GM12892 (cell line): Measurements from ENCODE around the gene PKN1.
"Not testable (repeated sequence)": the region's sequence is repeated elsewhere in the genome, so short reads cannot be mapped to it uniquely, and the experiment has no call there.

Experiments
- DNase-seq: peaks from one replicate; pipeline ENCODE4 v3.0.0; 2011; ENCODE audit not compliant: insufficient read length
- FAIRE-seq: peaks from 2 replicates; lab custom pipeline; 2011; peaks lifted over from hg19 to GRCh38; lab: Jason Lieb, UNC
- POLR2A ChIP-seq: IDR thresholded peaks from 2 replicates; pipeline ENCODE4 v1.6.1; 2011; ENCODE audit warnings: low read depth, low read length, control low read depth
- POLR2AphosphoS5 ChIP-seq: IDR thresholded peaks from 2 replicates; pipeline ENCODE4 v1.6.1; 2011; ENCODE audit warnings: low read depth, low read length, control low read depth
- TAF1 ChIP-seq: IDR thresholded peaks from 2 replicates; pipeline ENCODE4 v1.6.1; 2011; ENCODE audit warnings: low read depth, mild to moderate bottlenecking, control low read depth, low read length, borderline replicate concordance

The PKN1 gene

DNA sequence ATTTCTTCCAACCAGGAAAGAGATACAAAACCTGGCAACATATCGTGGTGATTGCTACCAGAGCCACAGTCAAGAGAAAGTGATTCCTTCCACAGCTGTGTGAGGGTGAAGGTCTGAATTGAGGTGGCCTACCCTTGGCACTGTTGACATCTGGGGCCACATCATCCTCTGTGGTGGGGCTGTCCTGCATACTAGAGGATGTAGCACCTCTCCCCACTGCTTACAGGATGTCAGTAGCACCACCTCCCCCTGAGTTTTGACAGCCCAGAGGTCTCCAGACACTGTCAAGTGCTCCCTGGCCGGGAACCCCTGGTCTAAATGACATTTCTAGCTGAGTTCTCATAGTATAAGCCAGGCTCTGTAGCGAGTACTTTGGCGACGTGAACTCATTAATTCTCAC, 26.6 kb downstream of the PKN1 start:
- TF ChIP-seq POLR2AphosphoS5 (no peak), POLR2A (no peak), TAF1 (no peak)
- FAIRE-seq (no peak), DNase-seq (no peak)

DNA sequence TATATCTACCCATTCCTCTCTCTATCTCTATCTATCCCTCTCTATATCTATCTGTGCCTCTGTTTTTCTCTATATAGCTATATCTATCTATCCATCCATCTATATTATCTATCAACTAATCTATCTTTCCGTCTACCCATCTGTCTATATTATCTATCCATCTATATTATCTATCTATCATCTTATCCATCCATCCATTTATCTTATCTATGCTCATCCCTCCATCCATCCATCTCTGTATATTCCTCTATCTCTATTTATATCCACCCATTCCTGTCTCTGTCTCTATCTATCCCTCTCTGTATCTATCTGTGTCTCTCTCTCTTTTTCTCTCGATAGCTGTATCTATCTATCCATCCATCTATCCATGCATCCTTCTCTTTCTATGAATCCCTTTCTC, 27.8 kb downstream of the PKN1 start:
- no peak for TF ChIP-seq POLR2A
- DNase-seq = no peak
- no peak for FAIRE-seq

DNA sequence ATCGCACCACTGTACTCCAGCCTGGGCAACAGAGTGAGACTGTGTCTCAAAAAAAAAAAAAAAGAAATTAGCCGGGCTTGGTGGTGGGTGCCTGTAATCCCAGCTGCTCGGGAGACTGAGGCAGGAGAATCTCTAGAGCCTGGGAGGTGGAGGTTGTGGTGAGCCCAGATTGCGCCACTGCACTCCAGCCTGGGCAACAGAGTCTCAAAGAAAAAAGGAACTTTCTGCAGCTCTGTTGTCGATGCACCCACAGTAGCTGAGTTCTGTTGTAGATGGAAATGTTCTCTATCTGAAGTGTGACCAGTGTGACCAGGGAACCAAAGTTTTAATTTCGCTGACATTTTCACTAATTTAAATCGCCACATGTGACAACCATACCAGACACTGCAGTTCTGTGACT, 29.3 kb downstream of the PKN1 start:
- DNase-seq, FAIRE-seq: not testable (repeated sequence)

DNA sequence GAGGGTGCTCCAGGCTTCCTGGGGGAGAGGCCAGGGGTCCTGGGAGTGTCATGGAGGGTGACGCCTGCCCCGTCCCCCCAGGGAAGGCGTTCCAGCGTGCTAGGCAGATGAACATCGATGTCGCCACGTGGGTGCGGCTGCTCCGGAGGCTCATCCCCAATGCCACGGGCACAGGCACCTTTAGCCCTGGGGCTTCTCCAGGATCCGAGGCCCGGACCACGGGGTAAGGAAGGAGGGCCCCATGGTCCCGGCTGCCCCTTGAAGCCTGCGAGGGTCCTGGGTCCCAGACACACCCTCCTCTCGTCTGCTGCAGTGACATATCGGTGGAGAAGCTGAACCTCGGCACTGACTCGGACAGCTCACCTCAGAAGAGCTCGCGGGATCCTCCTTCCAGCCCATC, 30.6 kb downstream of the PKN1 start:
- no peak for FAIRE-seq
- TF ChIP-seq TAF1 = no peak
- no peak for TF ChIP-seq POLR2A
- TF ChIP-seq POLR2AphosphoS5 = no peak

DNA sequence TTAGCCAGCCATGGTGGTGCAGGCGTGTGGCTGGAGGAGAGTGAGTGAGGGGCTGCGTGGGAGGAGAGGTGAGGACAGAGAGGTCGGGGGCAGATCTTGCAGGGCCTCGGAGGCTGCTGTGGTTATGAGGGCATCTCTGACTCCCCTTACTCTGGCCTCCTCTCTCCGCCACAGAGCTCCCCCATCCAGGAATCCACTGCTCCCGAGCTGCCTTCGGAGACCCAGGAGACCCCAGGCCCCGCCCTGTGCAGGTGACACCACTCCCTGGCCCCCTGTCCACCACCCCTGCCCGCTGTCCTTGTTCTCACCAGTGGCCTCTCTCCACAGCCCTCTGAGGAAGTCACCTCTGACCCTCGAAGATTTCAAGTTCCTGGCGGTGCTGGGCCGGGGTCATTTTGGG, 34.3 kb downstream of the PKN1 start:
- DNase-seq (no peak), FAIRE-seq (no peak)
- TF ChIP-seq POLR2AphosphoS5 = no peak
- no peak for TF ChIP-seq POLR2A
- TF ChIP-seq TAF1 = no peak

More for the DNA sequence above, 30.6 kb downstream of the PKN1 start:
- DNase-seq = no peak

DNA sequence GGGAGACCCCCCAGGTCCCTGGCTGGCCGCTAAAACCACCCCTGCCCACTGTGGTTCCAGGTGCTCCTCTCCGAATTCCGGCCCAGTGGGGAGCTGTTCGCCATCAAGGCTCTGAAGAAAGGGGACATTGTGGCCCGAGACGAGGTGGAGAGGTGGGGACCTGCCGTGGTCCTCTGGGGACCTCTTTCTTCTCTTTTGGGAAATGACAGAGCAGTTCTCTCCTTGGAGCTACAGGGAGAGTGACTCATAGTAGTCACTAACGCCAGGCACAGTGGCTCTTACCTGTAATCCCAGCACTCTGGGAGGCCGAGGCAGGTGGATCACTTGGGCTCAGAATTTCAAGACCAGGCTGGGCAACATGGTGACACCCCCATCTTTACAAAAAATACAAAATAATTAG, 34.7 kb downstream of the PKN1 start:
- DNase-seq (no peak), FAIRE-seq (no peak)
- no peak for TF ChIP-seq POLR2A
- no peak for TF ChIP-seq TAF1

DNA sequence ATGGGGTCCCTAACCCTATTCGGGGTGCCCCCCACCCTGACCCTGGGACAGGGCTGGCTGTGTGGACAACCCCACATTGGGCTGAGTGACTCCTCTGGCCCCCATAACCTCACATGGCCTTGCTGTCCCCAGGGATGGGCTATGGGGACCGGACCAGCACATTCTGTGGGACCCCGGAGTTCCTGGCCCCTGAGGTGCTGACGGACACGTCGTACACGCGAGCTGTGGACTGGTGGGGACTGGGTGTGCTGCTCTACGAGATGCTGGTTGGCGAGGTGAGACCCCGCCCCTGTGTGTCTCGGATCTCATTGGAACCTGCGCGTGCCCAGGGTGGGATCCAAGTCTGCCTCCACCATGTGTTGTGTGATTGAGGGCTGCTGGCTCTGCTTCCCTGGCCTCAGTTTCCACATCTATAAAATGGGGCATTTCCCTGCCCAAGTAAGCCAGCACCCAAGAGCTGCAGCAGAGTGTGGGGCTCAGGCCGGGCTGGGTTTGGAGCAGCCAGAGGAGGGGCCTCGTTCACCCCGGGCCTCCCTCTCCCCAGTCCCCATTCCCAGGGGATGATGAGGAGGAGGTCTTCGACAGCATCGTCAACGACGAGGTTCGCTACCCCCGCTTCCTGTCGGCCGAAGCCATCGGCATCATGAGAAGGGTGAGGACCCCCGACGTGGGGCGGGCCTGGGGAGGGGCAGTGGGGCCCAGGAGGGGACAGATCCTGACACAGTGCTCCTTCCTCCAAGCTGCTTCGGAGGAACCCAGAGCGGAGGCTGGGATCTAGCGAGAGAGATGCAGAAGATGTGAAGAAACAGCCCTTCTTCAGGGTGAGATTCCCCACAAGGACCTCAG, 37.1 kb downstream of the PKN1 start:
- FAIRE-seq (no peak), DNase-seq (no peak)
- TF ChIP-seq TAF1 (no peak), POLR2A (no peak), POLR2AphosphoS5 (no peak)

DNA sequence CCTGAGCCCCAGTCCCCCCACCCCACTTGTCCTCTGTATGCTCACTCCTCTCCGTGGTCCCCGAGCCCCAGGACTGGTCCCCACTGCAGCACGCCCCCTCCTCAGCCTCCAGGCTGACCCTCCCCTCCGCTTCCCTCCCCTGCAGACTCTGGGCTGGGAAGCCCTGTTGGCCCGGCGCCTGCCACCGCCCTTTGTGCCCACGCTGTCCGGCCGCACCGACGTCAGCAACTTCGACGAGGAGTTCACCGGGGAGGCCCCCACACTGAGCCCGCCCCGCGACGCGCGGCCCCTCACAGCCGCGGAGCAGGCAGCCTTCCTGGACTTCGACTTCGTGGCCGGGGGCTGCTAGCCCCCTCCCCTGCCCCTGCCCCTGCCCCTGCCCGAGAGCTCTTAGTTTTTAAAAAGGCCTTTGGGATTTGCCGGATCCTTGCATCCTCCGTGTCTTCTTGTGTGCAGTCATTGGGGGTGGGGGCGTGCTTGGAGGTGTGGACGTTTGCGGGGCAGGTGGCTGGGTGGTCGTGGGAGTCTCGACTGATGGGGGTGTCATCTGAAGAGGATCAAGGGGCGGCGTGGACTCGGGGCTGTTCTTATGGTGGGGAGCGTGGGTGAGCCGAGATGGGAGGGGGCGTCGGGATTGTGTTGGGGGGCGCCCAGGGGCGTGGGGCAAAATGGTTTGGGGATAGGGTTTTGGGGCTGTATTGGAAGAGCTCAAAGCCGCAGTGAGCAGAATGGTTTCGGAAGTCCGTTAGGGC, 38.5 kb downstream of the PKN1 start:
- DNase-seq = no peak
- TF ChIP-seq TAF1 (no peak), POLR2A (no peak), POLR2AphosphoS5 (no peak)
- no peak for FAIRE-seq

DNA sequence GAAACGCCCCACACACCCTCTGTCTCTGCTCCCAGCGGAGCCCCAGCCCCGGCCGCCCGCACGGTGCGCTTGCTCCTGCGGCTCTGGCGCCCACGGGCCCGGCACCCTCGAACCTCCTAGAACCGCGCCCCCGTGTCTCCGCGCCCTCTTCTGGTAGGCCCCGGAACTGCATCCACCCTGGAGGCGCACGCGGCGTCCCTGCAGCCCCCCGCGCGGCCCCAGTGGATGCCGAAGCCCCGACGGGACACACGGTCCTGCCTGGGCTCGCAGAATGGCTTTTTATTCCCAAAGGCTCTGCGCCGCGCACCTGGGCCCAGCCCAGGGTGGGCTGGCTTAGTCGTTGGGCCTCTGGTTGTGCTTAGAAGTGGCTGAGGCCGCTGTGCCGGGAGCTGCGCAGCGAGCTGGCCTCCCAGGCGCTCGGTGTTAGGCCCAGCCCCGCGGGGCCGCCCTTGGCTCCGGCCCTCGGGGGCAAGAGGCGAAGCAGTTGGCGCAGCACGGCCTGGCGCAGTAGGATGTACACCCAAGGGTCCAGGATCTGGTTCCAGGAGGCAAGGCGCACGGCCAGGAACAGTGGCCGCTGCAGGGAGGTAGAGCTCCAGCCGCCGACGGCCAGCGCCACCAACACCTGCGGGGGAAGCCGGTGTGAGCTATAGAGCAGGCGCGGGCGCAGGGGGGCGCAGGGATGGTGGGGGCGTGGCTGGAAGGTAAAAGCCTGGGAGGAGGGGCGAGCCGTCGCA, 39.3 kb downstream of the PKN1 start:
- FAIRE-seq (peak; percentile 76), DNase-seq (peak; percentile 97)
- TF ChIP-seq TAF1 (no peak), POLR2AphosphoS5 (0 out of 2 replicates have a peak, but pooled peaks have one; percentile 26)

DNA sequence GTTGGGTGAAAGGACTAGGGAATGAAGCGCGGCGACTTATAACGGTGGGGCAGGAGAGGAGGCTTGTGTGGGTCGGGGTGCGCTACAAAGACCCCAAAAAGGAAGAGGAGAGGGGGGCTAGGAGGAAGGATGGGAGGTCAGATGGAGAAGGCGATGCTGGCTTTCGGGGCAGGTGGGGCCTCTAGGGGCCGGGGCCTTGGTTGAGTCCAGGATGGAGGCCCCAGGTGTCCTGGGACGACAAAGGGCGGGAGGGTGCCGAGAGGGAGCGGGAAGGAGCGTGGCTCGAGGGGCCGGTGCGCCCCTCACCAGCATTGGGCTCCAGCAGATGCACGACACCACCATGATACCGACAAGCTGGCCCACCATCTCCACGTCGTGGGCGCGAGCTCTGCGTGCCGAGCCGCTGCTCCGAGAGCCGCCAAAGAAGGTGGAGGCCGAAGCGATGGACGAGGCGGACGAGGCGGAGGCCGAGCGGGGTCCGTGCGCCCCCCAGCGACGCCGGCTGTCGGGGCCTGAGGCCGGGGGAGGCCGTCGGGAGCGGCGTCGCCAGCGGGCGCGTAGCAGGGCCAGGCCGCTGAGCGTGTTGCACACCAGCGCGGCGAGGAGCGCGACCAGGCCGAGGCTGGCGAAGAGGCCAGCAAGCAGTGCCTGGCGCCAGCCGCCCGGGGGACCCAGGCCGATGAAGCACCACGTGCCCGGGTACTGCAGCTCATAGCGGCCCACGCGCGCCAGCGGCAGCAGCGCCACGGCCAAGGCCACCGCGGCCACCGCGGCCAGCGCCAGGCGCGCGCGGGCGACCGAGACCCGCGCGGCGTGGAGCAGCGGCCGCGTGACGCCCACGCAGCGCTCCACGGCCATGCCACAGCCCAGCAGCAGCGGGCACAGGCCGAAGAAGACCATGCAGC, 40.2 kb downstream of the PKN1 start:
- TF ChIP-seq POLR2A = no peak
- no peak for TF ChIP-seq POLR2AphosphoS5
- TF ChIP-seq TAF1 = no peak
- no peak for FAIRE-seq
- DNase-seq = no peak

DNA sequence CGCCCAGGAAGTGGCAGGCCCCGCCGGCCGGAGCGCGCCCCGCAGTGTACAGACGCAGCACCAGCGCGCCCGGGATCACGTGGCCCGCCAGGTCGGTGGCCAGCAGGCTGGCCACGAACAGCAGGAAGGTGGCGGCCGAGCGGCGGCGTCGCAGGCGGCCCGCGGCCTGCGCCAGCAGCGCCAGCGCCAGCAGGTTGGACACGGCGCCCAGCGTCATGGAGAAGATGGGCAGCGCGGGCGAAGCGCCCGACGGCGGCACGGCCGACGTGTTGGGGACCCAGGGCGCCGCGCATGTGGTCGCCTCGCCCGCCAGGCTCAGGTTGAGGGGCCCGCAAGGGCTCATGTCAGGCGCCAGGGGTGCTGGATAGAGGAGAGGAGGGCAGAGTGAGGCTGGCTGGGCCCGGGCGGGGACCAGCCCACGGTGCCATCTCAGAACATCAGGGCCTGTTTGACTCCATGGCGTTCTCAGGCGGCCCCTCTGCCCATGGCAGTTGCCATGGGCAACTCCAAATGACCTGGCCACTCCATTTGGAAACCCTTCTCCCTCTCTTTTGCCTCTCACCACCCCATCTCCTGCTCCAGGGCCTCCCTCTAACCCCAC, 41.0 kb downstream of the PKN1 start:
- DNase-seq (no peak), FAIRE-seq (no peak)
- TF ChIP-seq TAF1 (no peak), POLR2AphosphoS5 (no peak), POLR2A (no peak)
